22Rv1 (cell line): ENCODE results near the gene DCXR.

ENCODE experiments used
- CTCF ChIP-seq: fragments of 450-650 bp; IDR thresholded peaks from 2 replicates; pipeline ENCODE4 v1.5.1; 2017; ENCODE audit warnings: mild to moderate bottlenecking
- ZFX ChIP-seq: fragments of 450-650 bp; IDR thresholded peaks from 2 replicates; pipeline ENCODE4 v1.6.1; 2017; ENCODE audit warnings: antibody characterized with exemption, borderline replicate concordance

GRCh38 chr17:82035488-82035887 lies 2.0 kb downstream of the DCXR start:
- TF ChIP-seq CTCF (no peak), ZFX (no peak)
